ENCODE data around the gene PRCC.

Gene PRCC

GRCh38 chr1:156727926-156728598, 39.3 kb upstream of the PRCC start, which contains the start of gene METTL25B:
TSS of gene METTL25B (plus strand) at chr1:156728469. CDS start at chr1:156729105, 636 bp downstream.
- no peak for DNase-seq (ENCODE audit: extremely low read depth, low read depth)
- TF ChIP-seq CTCF (IDR thresholded peaks at IDR 0.05; ENCODE audit: low read depth, low read length) = no peak

DNA sequence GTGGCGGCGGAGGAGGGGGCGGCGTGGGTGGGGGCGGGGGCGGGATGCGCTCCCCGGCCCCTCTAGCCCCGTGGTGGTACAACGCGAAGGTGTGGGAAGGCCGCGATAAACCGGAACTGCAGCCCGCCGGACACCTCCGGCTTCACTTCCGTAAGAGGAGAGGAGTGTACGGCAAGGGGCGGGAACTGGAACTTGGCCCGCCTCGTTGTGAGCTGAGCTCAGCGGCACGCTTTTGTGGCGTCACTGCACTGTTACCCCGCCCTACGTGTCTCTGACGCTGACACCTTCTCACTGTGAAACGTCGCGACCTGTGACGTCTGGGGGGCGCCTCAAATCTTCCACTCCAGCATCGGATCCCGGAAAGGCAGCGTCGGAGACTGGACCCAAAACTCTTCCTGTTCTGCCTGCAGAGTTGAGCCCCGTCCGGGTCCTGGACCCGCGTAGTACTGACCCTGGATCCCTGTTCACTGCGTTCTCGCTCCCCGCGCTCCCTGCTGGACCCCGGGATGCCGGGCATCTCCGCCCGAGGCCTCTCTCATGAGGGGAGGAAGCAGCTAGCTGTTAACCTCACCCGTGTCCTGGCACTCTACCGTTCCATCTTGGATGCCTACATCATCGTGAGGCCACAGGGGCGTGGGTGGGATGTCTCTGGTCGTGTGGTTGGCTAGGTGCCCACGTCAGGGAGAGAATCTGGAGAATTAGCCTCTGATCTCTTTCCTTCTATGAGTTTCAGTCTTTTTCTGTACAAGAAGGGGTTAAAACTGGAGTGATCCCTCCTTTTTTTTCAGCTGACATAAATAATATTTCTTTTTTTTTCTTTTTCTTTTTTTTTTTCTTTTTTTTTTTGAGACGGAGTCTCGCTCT, 38.5 kb upstream of the PRCC start, which contains the start of gene ISG20L2:
Gene ISG20L2, minus strand, starts transcription at position 168 of the 864 bp plus-strand sequence. CDS start 1,114 bp downstream, outside the sequence.
- TF ChIP-seq CTCF (IDR thresholded peaks at IDR 0.05; ENCODE audit: low read depth, low read length) = no peak; the same call in 1 of the 2 replicates
- DNase-seq (ENCODE audit: extremely low read depth, low read depth) = peak; percentile 96

DNA sequence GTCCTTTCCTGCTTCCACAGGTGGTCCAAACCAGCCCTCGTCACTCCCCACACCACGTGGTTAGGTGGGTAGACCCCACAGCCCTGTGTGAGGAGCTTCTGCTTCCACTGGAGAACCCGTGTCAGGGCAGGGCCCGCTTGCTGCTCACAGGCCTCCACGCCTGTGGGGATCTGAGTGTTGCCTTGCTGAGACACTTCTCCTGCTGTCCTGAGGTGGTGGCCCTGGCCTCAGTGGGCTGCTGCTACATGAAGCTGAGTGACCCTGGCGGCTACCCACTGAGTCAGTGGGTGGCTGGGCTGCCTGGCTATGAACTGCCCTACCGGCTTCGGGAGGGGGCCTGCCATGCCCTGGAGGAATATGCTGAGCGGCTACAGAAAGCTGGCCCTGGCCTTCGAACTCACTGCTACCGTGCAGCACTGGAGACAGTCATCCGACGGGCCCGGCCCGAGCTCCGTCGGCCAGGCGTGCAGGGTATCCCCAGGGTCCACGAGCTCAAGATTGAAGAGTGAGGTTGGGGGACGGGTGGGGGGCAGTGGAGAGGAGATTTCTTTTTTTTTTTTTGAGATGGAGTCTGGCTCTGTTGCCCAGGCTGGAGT, 33.2 kb upstream of the PRCC start:
- DNase-seq (ENCODE audit: extremely low read depth, low read depth) = no peak
- no peak for TF ChIP-seq CTCF (IDR thresholded peaks at IDR 0.05; ENCODE audit: low read depth, low read length)

DNA sequence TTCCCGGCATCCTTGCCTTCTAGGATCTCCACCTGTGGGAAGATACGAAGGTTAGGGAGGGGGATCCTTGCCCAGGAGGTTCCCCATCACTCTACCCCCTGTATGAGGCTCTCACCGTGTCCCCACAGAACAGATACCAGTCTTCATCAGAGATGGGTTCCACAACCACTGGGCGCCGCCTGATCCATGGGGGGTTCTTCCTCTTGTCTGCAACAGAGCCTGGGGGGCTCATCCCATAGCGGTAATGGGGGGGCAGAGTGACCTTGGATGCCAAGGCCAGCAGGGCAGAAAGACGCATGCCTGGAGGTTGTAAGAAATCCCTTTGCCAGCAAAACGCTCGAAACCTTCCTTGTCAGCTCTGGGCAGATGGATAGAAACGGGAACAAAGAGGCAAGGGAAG, 28.9 kb upstream of the PRCC start:
- TF ChIP-seq CTCF (IDR thresholded peaks at IDR 0.05; ENCODE audit: low read depth, low read length) = no peak
- no peak for DNase-seq (ENCODE audit: extremely low read depth, low read depth)

- DNase-seq (ENCODE audit: extremely low read depth, low read depth) = no peak
- no peak for TF ChIP-seq CTCF (IDR thresholded peaks at IDR 0.05; ENCODE audit: low read depth, low read length)
These were observed 28.4 kb upstream of the PRCC start for GRCh38 chr1:156738916-156739315.

DNA sequence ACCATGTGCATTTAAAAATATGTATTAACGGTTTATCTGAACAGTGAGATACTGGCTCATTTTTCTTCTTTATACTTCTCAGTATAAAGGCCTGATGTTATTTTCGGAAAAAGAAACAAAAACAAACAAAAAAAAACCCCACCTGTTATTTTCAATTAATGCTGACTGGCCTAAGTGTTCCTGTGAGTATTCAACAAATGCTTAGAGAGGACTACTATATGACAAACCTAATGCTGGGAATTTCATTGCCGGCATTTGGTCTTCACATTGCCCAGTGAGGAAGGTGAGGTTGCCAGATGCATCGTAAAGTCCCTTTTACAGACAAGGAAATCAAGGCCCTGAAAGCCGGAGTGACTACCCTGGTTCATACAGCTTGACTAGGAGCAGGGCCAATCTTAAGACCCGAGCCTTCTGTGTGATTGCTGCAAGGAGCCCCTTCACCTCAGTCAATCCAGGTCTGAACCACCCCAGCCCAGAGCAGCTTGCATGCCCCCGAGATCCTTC, 27.0 kb upstream of the PRCC start:
- no peak for DNase-seq (ENCODE audit: extremely low read depth, low read depth)

More for the DNA sequence above, 27.0 kb upstream of the PRCC start:
- no peak for TF ChIP-seq CTCF (IDR thresholded peaks at IDR 0.05; ENCODE audit: low read depth, low read length)

All from AG09319 (cell line).